Measurements from ENCODE around the gene CEACAM3.

- TF ChIP-seq, protein P1, sequence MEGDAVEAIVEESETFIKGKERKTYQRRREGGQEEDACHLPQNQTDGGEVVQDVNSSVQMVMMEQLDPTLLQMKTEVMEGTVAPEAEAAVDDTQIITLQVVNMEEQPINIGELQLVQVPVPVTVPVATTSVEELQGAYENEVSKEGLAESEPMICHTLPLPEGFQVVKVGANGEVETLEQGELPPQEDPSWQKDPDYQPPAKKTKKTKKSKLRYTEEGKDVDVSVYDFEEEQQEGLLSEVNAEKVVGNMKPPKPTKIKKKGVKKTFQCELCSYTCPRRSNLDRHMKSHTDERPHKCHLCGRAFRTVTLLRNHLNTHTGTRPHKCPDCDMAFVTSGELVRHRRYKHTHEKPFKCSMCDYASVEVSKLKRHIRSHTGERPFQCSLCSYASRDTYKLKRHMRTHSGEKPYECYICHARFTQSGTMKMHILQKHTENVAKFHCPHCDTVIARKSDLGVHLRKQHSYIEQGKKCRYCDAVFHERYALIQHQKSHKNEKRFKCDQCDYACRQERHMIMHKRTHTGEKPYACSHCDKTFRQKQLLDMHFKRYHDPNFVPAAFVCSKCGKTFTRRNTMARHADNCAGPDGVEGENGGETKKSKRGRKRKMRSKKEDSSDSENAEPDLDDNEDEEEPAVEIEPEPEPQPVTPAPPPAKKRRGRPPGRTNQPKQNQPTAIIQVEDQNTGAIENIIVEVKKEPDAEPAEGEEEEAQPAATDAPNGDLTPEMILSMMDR (IDR thresholded peaks at IDR 0.05; ENCODE audit: low read length): no peak
- no peak for TF ChIP-seq EZH2 (optimal IDR thresholded peaks at IDR 0.05; ENCODE audit: low read depth, low read length)
- no peak for TF ChIP-seq EZH2phosphoT487 (IDR thresholded peaks at IDR 0.05; ENCODE audit: low read length)
Measured at GRCh38 chr19:41771410-41771809, 25.0 kb upstream of the CEACAM3 start.

Measured in MM.1S (cell line).